ENCODE data around the gene CEP170. TPM values are rescaled to one million over a fixed set of nuclear protein-coding genes. Genes with fewer than 3 reads are reported as not detected.

The CEP170 gene
- total RNA-seq, 1 donor from 2014 or later = 39.3 TPM

- Histone ChIP-seq H3K27ac (no peak overlapping the region), H3K36me3 (peaks cover 0 to 11% of the 10 kb centered on the region in 2 donors), H3K4me3 (no peak overlapping the region), H3K4me1 (no peaks in the 10 kb centered on the region), H3K9me3 (no peaks in the 10 kb centered on the region), H3K27me3 (no peaks in the 10 kb centered on the region)
- intact Hi-C loops (cut with DNase I) = no loop called here
- TF ChIP-seq POLR2A (IDR thresholded peaks at IDR 0.05) (no peak), CTCF (IDR thresholded peaks at IDR 0.05) (no peak), POLR2AphosphoS5 (IDR thresholded peaks at IDR 0.05; ENCODE audit: insufficient read depth in 1 of 2, low read depth in 1 of 2) (no peak)
- DNase-seq (ENCODE audit: extremely low spot score in 2 of 2) = no peak
Observed at GRCh38 chr1:243286409-243287122, 31.5 kb upstream of the CEP170 start.

DNA sequence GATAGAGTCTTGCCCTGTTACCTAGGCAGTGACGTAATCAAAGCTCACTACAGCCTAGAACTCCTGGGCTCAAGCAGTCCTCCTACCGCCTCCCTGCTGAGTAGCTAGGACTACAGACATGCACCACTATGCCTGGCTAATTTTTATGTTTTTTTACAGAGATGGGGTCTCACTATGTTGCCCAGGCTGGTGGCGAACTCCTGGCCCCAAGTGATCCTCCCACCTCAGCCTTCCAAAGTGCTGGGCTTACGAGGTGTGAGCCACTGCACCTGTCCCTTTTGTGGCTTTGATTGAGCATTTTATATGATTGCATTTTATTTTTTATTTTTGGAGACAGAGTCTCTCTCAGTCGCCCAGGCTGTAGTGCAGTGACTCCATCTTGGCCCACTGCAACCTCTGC lies 26.6 kb upstream of the CEP170 start:
- no peak overlapping the region for H3K4me3 ChIP-seq
- intact Hi-C loops (cut with DNase I) = no loop called here
- peaks cover 0 to 27% of the 10 kb centered on the region in 2 donors for H3K36me3 ChIP-seq
- no peak for DNase-seq (ENCODE audit: extremely low spot score in 2 of 2)
- H3K27ac ChIP-seq = no peak overlapping the region
- H3K9me3 ChIP-seq = no peaks in the 10 kb centered on the region
- TF ChIP-seq POLR2AphosphoS5 (IDR thresholded peaks at IDR 0.05; ENCODE audit: insufficient read depth in 1 of 2, low read depth in 1 of 2) (no peak), CTCF (IDR thresholded peaks at IDR 0.05) (no peak), POLR2A (IDR thresholded peaks at IDR 0.05) (no peak)
- no peaks in the 10 kb centered on the region for H3K27me3 ChIP-seq
- H3K4me1 ChIP-seq = no peaks in the 10 kb centered on the region

DNA sequence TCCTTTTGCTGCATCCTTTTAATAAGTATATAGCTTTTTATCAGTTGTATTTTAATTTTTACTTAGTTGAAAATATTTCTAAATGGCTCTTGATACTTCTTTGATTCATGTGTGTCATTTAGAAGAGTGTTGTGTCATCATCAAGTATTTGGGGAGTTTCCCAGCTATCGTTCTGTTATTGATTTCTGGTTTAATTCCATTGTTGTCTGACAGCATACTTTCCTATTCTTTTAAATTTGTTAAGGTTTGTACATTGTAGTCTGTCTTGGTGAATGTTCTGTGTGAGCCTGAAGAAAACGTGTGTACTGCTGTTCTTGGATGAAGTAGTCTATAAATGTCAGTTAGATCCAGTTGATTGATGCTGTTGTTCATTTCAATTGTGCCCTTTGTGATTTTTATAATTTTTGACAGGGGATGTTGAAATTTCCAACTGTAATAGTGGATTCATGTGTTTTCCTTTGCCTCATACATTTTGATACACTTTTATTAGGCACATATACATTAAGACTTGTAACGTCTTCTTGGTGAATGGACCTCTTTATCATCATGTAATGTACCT lies 25.6 kb upstream of the CEP170 start:
- Histone ChIP-seq H3K4me1 (no peaks in the 10 kb centered on the region), H3K9me3 (no peaks in the 10 kb centered on the region), H3K27me3 (no peaks in the 10 kb centered on the region), H3K27ac (no peak overlapping the region), H3K4me3 (no peak overlapping the region), H3K36me3 (peaks cover 0 to 32% of the 10 kb centered on the region in 2 donors)
- intact Hi-C loops (cut with DNase I) = no loop called here
- TF ChIP-seq CTCF (IDR thresholded peaks at IDR 0.05) (no peak), POLR2AphosphoS5 (IDR thresholded peaks at IDR 0.05; ENCODE audit: insufficient read depth in 1 of 2, low read depth in 1 of 2) (no peak)
- no peak for DNase-seq (ENCODE audit: extremely low spot score in 2 of 2)

DNA sequence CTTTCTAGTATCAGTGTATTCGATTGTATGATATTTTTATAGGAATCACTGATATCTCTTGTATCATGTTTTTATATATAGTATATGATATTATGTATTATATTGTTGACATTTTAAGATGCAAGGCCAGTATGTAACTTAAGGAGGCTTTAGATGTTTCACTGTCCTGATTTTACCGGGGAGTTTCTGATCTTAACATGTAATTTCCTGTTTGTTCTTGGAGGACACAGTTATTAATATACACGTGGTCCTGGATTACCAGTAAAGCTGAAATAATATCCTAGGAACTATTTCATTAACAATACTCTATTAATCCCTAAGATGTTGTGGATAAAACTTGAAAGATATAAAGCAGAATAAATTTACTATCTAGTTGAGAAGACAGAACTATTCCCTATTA lies 20.2 kb upstream of the CEP170 start:
- no peak overlapping the region for H3K27ac ChIP-seq
- no peaks in the 10 kb centered on the region for H3K27me3 ChIP-seq
- H3K36me3 ChIP-seq = peaks cover 4 to 41% of the 10 kb centered on the region in 2 donors
- DNase-seq (ENCODE audit: extremely low spot score in 2 of 2) = no peak
- H3K4me1 ChIP-seq = no peaks in the 10 kb centered on the region
- no peaks in the 10 kb centered on the region for H3K9me3 ChIP-seq
- intact Hi-C loops (cut with DNase I) = no loop called here
- TF ChIP-seq POLR2A (IDR thresholded peaks at IDR 0.05) = no peak
- no peak for TF ChIP-seq POLR2AphosphoS5 (IDR thresholded peaks at IDR 0.05; ENCODE audit: insufficient read depth in 1 of 2, low read depth in 1 of 2)
- no peak for TF ChIP-seq CTCF (IDR thresholded peaks at IDR 0.05)
- H3K4me3 ChIP-seq = no peak overlapping the region

DNA sequence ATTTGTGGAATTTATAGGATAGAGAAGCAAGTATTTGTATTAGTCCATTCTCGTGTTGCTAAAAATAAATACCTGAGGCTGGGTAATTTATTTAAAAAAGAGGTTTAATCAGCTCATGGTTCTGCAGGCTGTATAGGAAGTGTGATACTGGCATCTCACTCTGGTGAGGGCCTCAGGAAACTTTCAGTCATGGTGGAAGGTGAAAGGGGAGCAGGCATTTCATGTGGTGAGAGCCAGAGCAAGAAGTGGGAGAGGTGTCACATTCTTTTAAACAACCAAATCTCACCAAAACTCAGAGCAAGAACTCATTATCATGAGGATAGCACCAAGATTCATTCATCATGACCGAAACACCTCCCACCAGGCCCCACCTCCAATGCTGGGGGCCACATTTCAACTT lies 18.9 kb upstream of the CEP170 start:
- H3K4me1 ChIP-seq = peaks cover 1% of the 10 kb centered on the region
- H3K27ac ChIP-seq = no peak overlapping the region
- H3K36me3 ChIP-seq = peaks cover 4 to 41% of the 10 kb centered on the region in 2 donors
- intact Hi-C loops (cut with DNase I) = no loop called here
- H3K4me3 ChIP-seq = no peak overlapping the region
- DNase-seq (ENCODE audit: extremely low spot score in 2 of 2) = no peak
- no peaks in the 10 kb centered on the region for H3K9me3 ChIP-seq
- H3K27me3 ChIP-seq = no peaks in the 10 kb centered on the region
- TF ChIP-seq POLR2A (IDR thresholded peaks at IDR 0.05) (no peak), POLR2AphosphoS5 (IDR thresholded peaks at IDR 0.05; ENCODE audit: insufficient read depth in 1 of 2, low read depth in 1 of 2) (no peak), CTCF (IDR thresholded peaks at IDR 0.05) (no peak)
